ENCODE results near the gene LTBP1.

Gene LTBP1

GRCh38 chr2:32932825-32933755 is 13.7 kb upstream of the LTBP1 start:
- no peak for DNase-seq (ENCODE audit: low spot score)

- DNase-seq (ENCODE audit: low spot score): no peak
These were observed 13.0 kb upstream of the LTBP1 start for GRCh38 chr2:32933756-32934095.

- DNase-seq (ENCODE audit: low spot score): no peak
These were observed 8.9 kb upstream of the LTBP1 start for GRCh38 chr2:32937602-32938448.

- DNase-seq (ENCODE audit: low spot score): no peak
These were observed 7.8 kb upstream of the LTBP1 start for GRCh38 chr2:32938934-32939333.

- no peak for DNase-seq (ENCODE audit: low spot score)
These were observed 6.3 kb upstream of the LTBP1 start for GRCh38 chr2:32940316-32940997.

GRCh38 chr2:32941944-32942690 is 4.6 kb upstream of the LTBP1 start:
- no peak for DNase-seq (ENCODE audit: low spot score)

- no peak for DNase-seq (ENCODE audit: low spot score)
These were observed 3.8 kb upstream of the LTBP1 start for GRCh38 chr2:32942793-32943485.

GRCh38 chr2:32945286-32945685 is 1.5 kb upstream of the LTBP1 start:
- DNase-seq (ENCODE audit: low spot score): no peak

- DNase-seq (ENCODE audit: low spot score): peak; percentile 27
These were observed 327 bp downstream of the LTBP1 start for GRCh38 chr2:32947076-32947483.

GRCh38 chr2:32947484-32948143 is 861 bp downstream of the LTBP1 start:
- DNase-seq (ENCODE audit: low spot score): peak; percentile 49

GRCh38 chr2:32948266-32948665 is 1.5 kb downstream of the LTBP1 start:
- no peak for DNase-seq (ENCODE audit: low spot score)

- DNase-seq (ENCODE audit: low spot score): no peak
These were observed 2.5 kb downstream of the LTBP1 start for GRCh38 chr2:32949260-32949659.

- DNase-seq (ENCODE audit: low spot score): no peak
These were observed 4.9 kb downstream of the LTBP1 start for GRCh38 chr2:32951672-32952071.

GRCh38 chr2:32952761-32953476 is 6.2 kb downstream of the LTBP1 start:
- no peak for DNase-seq (ENCODE audit: low spot score)

- no peak for DNase-seq (ENCODE audit: low spot score)
These were observed 7.5 kb downstream of the LTBP1 start for GRCh38 chr2:32954206-32954605.

- DNase-seq (ENCODE audit: low spot score): no peak
These were observed 12.1 kb downstream of the LTBP1 start for GRCh38 chr2:32958821-32959220.

- no peak for DNase-seq (ENCODE audit: low spot score)
These were observed 13.5 kb downstream of the LTBP1 start for GRCh38 chr2:32960238-32960637.

- no peak for DNase-seq (ENCODE audit: low spot score)
These were observed 14.1 kb downstream of the LTBP1 start for GRCh38 chr2:32960647-32961403.

- no peak for DNase-seq (ENCODE audit: low spot score)
These were observed 15.9 kb downstream of the LTBP1 start for GRCh38 chr2:32962690-32963089.

Measured in GM03348 (cell line).